Prostate gland (tissue), 2 donors: Measurements from ENCODE around the gene IQSEC3.

ENCODE experiments used
- POLR2A ChIP-seq: fragments of 450-650 bp; IDR thresholded peaks from one replicate; pipeline ENCODE4 v1.6.1; 2016; ENCODE audit warnings: antibody characterized with exemption, mild to moderate bottlenecking
- POLR2AphosphoS5 ChIP-seq: sonication (generic); formaldehyde crosslinking; IDR thresholded peaks from one replicate; pipeline ENCODE4 v1.6.1; 2017; ENCODE audit warnings: antibody characterized with exemption
- TF ChIP-seq, protein P1 (sequence below), 4 experiments: fragments of 200-600 bp in 2 of 4; fragments of 450-650 bp in 2 of 4; sonication (generic) in 2 of 4; IDR thresholded peaks; 1 replicate in 3 of 4; 2 replicates in 1 of 4; pipeline ENCODE4 v1.5.1; 2016 to 2019; ENCODE audit warnings: antibody characterized with exemption in 4 of 4, mild to moderate bottlenecking in 2 of 4, moderate library complexity in 2 of 4

DNA sequence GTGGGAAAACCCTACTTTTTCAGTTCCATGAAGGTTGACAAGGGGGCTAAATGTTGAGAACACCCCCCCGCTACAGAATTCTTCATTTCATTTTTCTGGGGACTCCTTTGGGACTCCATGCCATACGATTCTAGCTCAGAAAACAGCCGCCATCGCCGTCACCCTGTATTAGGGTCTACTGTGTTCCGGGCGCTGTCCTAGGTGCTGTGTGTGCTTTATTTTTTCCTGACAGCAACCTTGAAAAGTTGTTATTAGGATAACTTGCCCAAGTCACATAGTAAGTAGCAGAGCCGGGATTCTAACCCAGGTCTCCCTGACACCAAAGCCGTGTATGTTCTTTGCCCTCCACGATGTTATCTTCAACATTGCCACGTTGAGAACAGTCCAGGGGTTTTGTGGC lies 55.1 kb downstream of the IQSEC3 start:
- TF ChIP-seq, protein P1, sequence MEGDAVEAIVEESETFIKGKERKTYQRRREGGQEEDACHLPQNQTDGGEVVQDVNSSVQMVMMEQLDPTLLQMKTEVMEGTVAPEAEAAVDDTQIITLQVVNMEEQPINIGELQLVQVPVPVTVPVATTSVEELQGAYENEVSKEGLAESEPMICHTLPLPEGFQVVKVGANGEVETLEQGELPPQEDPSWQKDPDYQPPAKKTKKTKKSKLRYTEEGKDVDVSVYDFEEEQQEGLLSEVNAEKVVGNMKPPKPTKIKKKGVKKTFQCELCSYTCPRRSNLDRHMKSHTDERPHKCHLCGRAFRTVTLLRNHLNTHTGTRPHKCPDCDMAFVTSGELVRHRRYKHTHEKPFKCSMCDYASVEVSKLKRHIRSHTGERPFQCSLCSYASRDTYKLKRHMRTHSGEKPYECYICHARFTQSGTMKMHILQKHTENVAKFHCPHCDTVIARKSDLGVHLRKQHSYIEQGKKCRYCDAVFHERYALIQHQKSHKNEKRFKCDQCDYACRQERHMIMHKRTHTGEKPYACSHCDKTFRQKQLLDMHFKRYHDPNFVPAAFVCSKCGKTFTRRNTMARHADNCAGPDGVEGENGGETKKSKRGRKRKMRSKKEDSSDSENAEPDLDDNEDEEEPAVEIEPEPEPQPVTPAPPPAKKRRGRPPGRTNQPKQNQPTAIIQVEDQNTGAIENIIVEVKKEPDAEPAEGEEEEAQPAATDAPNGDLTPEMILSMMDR (IDR thresholded peaks at IDR 0.05): no peak
- no peak for TF ChIP-seq POLR2AphosphoS5
- TF ChIP-seq POLR2A: no peak
